ENCODE results near the gene IL17D. TPM values are rescaled to one million over a fixed set of nuclear protein-coding genes. Genes with fewer than 3 reads are reported as not detected.

IL17D gene
- total RNA-seq, 2 experiments from 2014 or later = 0.49 to 0.54 TPM

- Mint-ChIP-seq H3K9me3 (no peaks in the 10 kb centered on the region), H3K27me3 (peaks cover 20% of the 10 kb centered on the region), H3K4me3 (no peak overlapping the region), H3K36me3 (ENCODE audit: low read depth) (no peaks in the 10 kb centered on the region), H3K27ac (no peak overlapping the region), H3K4me1 (ENCODE audit: low read depth) (peaks cover 6% of the 10 kb centered on the region)
- ATAC-seq (no peak), DNase-seq (no peak)
- TF ChIP-seq CTCF (IDR thresholded peaks at IDR 0.05) = no peak
- ChIA-PET CTCF (no interaction called here), POLR2A (no interaction called here)
- intact Hi-C loops (cut with micrococcal nuclease) = no loop called here
Observed at GRCh38 chr13:20718958-20719566, 15.6 kb downstream of the IL17D start.

- intact Hi-C loops (cut with micrococcal nuclease) = no loop called here
- ChIA-PET CTCF (no interaction called here), POLR2A (no interaction called here)
- ATAC-seq (no peak), DNase-seq (no peak)
- TF ChIP-seq CTCF (IDR thresholded peaks at IDR 0.05) = no peak
- Mint-ChIP-seq H3K27ac (no peak overlapping the region), H3K27me3 (peaks cover 20% of the 10 kb centered on the region), H3K9me3 (no peaks in the 10 kb centered on the region), H3K4me3 (no peak overlapping the region), H3K36me3 (ENCODE audit: low read depth) (no peaks in the 10 kb centered on the region), H3K4me1 (ENCODE audit: low read depth) (peaks cover 6% of the 10 kb centered on the region)
Observed at GRCh38 chr13:20719783-20720182, 16.3 kb downstream of the IL17D start.

GRCh38 chr13:20720499-20720898 is 17.0 kb downstream of the IL17D start:
- peaks cover 6% of the 10 kb centered on the region for H3K4me1 Mint-ChIP-seq (ENCODE audit: low read depth)
- DNase-seq (no peak), ATAC-seq (no peak)
- H3K9me3 Mint-ChIP-seq = no peaks in the 10 kb centered on the region
- peaks cover 20% of the 10 kb centered on the region for H3K27me3 Mint-ChIP-seq
- no peak overlapping the region for H3K27ac Mint-ChIP-seq
- no peaks in the 10 kb centered on the region for H3K36me3 Mint-ChIP-seq (ENCODE audit: low read depth)
- TF ChIP-seq CTCF (IDR thresholded peaks at IDR 0.05) = no peak
- POLR2A ChIA-PET = no interaction called here
- H3K4me3 Mint-ChIP-seq = no peak overlapping the region
- intact Hi-C loops (cut with micrococcal nuclease) = no loop called here
- CTCF ChIA-PET = no interaction called here

- peak overlapping the region; percentile 61 for H3K4me3 Mint-ChIP-seq
- ATAC-seq (no peak), DNase-seq (no peak)
- POLR2A ChIA-PET = no interaction called here
- H3K36me3 Mint-ChIP-seq (ENCODE audit: low read depth) = no peaks in the 10 kb centered on the region
- peaks cover 6% of the 10 kb centered on the region for H3K4me1 Mint-ChIP-seq (ENCODE audit: low read depth)
- peaks cover 20% of the 10 kb centered on the region for H3K27me3 Mint-ChIP-seq
- no peak for TF ChIP-seq CTCF (IDR thresholded peaks at IDR 0.05)
- H3K27ac Mint-ChIP-seq = no peak overlapping the region
- CTCF ChIA-PET = interaction anchor here (1.3 to 1.5 kb wide), 2 partner anchors 10 to 19 kb away, joined by 5 to 8 read pairs; no protein-coding TSS in a partner anchor
- intact Hi-C loops (cut with micrococcal nuclease) = no loop called here
- no peaks in the 10 kb centered on the region for H3K9me3 Mint-ChIP-seq
Observed at GRCh38 chr13:20721058-20721453, 17.6 kb downstream of the IL17D start.

GRCh38 chr13:20721454-20722357 is 18.2 kb downstream of the IL17D start:
- DNase-seq (peak; percentile 66), ATAC-seq (peak; percentile 75)
- intact Hi-C loops (cut with micrococcal nuclease) = no loop called here
- no peaks in the 10 kb centered on the region for H3K9me3 Mint-ChIP-seq
- ChIA-PET POLR2A (interaction anchor here (0.6 to 1.1 kb wide), 2 partner anchors 19 to 107 kb away, joined by 3 to 4 read pairs; partner anchors contain the start of gene IL17D), CTCF (interaction anchor here (0.7 to 3.4 kb wide), 6 partner anchors 8 to 107 kb away, joined by 3 to 15 read pairs (median 4); no protein-coding TSS in a partner anchor)
- peak overlapping the region; percentile 61 for H3K4me3 Mint-ChIP-seq
- no peak overlapping the region for H3K27ac Mint-ChIP-seq
- no peak for TF ChIP-seq CTCF (IDR thresholded peaks at IDR 0.05)
- peaks cover 6% of the 10 kb centered on the region for H3K4me1 Mint-ChIP-seq (ENCODE audit: low read depth)
- no peaks in the 10 kb centered on the region for H3K36me3 Mint-ChIP-seq (ENCODE audit: low read depth)
- H3K27me3 Mint-ChIP-seq = peaks cover 20% of the 10 kb centered on the region

Measured in activated CD8-positive, alpha-beta T cell treated with anti-CD3 and anti-CD28 coated beads for 36 hours (primary cell).